Suprapubic skin (tissue), 4 donors: Measurements from ENCODE around the gene STX1B. TPM values are rescaled to one million over a fixed set of nuclear protein-coding genes. Genes with fewer than 3 reads are reported as not detected.

Experiments
- DNase-seq, 2 donors: peaks; one replicate each; pipeline ENCODE4 v3.0.0-alpha.2; 2019; ENCODE audit warnings: low spot score in 2 of 2
- H3K27ac ChIP-seq: fragments of 200-600 bp; sonication (generic); one replicate; pipeline ENCODE4 v1.5.1; 2019
- H3K27me3 ChIP-seq: fragments of 200-600 bp; sonication (generic); one replicate; pipeline ENCODE4 v1.5.1; 2019
- H3K36me3 ChIP-seq: fragments of 200-600 bp; sonication (generic); one replicate; pipeline ENCODE4 v1.5.1; 2019
- H3K4me1 ChIP-seq: fragments of 200-600 bp; sonication (generic); one replicate; pipeline ENCODE4 v1.5.1; 2019
- H3K4me3 ChIP-seq: fragments of 200-600 bp; sonication (generic); one replicate; pipeline ENCODE4 v1.5.1; 2019; ENCODE audit warnings: mild to moderate bottlenecking
- H3K9me3 ChIP-seq: fragments of 200-600 bp; sonication (generic); one replicate; pipeline ENCODE4 v1.5.1; 2019
- CTCF ChIP-seq, 2 donors: fragments of 200-600 bp in 1 of 2; fragments of 450-650 bp in 1 of 2; sonication (generic) in 1 of 2; IDR thresholded peaks; one replicate each; pipeline ENCODE4 v1.5.1; 2016 to 2019; ENCODE audit warnings: antibody characterized with exemption in 2 of 2, mild to moderate bottlenecking in 1 of 2, moderate library complexity in 1 of 2
- EP300 ChIP-seq: sonication (generic); formaldehyde crosslinking; IDR thresholded peaks from one replicate; pipeline ENCODE4 v1.6.1; 2017; ENCODE audit warnings: antibody characterized with exemption
- POLR2A ChIP-seq, 2 donors: fragments of 450-650 bp; IDR thresholded peaks; one replicate each; pipeline ENCODE4 v1.6.1; 2017; ENCODE audit warnings: antibody characterized with exemption in 2 of 2, mild to moderate bottlenecking in 2 of 2, moderate library complexity in 2 of 2
- POLR2AphosphoS5 ChIP-seq, 3 donors: sonication (generic); formaldehyde crosslinking; IDR thresholded peaks; one replicate each; pipeline ENCODE4 v1.6.1; 2017; ENCODE audit warnings: antibody characterized with exemption in 3 of 3
- WGBS: methylation state at CpG from one replicate; pipeline ENCODE4 v1.1.5; 2018; 5-methylcytosine and 5-hydroxymethylcytosine counted together
- total RNA-seq, 4 donors: library from RNA; depleted of rRNA; stranded (reverse); fragments of >200 nt; gene quantifications; one replicate each; pipeline ENCODE4 v1.1.0, GENCODE V29; 2016

Gene STX1B
- total RNA-seq, 4 donors from 2014 or later: 0.55 to 3.5 (median 2.0) TPM

GRCh38 chr16:30972872-30973271 is 37.6 kb downstream of the STX1B start:
- Histone ChIP-seq H3K27me3 (no peaks in the 10 kb centered on the region), H3K36me3 (peaks cover 100% of the 10 kb centered on the region), H3K4me1 (no peaks in the 10 kb centered on the region), H3K27ac (no peak overlapping the region), H3K4me3 (no peak overlapping the region), H3K9me3 (no peaks in the 10 kb centered on the region)
- no peak for DNase-seq
- 82% methylated on average over 7 of the region's 7 CpGs for WGBS
- TF ChIP-seq EP300 (no peak), POLR2AphosphoS5 (IDR thresholded peaks at IDR 0.05) (no peak), CTCF (IDR thresholded peaks at IDR 0.05) (no peak), POLR2A (IDR thresholded peaks at IDR 0.05) (no peak)

- no peak for TF ChIP-seq POLR2AphosphoS5 (IDR thresholded peaks at IDR 0.05)
- TF ChIP-seq EP300: no peak
- TF ChIP-seq POLR2A (IDR thresholded peaks at IDR 0.05): no peak
- TF ChIP-seq CTCF (IDR thresholded peaks at IDR 0.05): no peak
- Histone ChIP-seq H3K36me3 (peaks cover 100% of the 10 kb centered on the region), H3K27ac (no peak overlapping the region), H3K4me1 (no peaks in the 10 kb centered on the region), H3K4me3 (no peak overlapping the region), H3K9me3 (no peaks in the 10 kb centered on the region), H3K27me3 (no peaks in the 10 kb centered on the region)
- WGBS: 94% methylated on average over 14 of the region's 14 CpGs
- DNase-seq: no peak
Measured at GRCh38 chr16:30971298-30971697, 39.1 kb downstream of the STX1B start.

GRCh38 chr16:30969246-30969842 is 41.1 kb downstream of the STX1B start:
- no peak overlapping the region for H3K4me3 ChIP-seq
- no peak for TF ChIP-seq POLR2AphosphoS5 (IDR thresholded peaks at IDR 0.05)
- no peak for TF ChIP-seq EP300
- TF ChIP-seq POLR2A (IDR thresholded peaks at IDR 0.05): no peak
- no peak for TF ChIP-seq CTCF (IDR thresholded peaks at IDR 0.05)
- H3K36me3 ChIP-seq: peaks cover 100% of the 10 kb centered on the region
- 93% methylated on average over 19 of the region's 19 CpGs for WGBS
- no peaks in the 10 kb centered on the region for H3K9me3 ChIP-seq
- H3K27ac ChIP-seq: no peak overlapping the region
- H3K4me1 ChIP-seq: no peaks in the 10 kb centered on the region
- no peak for DNase-seq
- no peaks in the 10 kb centered on the region for H3K27me3 ChIP-seq

GRCh38 chr16:30967795-30968194 is 42.6 kb downstream of the STX1B start:
- no peaks in the 10 kb centered on the region for H3K27me3 ChIP-seq
- H3K4me3 ChIP-seq: no peak overlapping the region
- no peak overlapping the region for H3K27ac ChIP-seq
- DNase-seq: no peak
- peaks cover 100% of the 10 kb centered on the region for H3K36me3 ChIP-seq
- 85% methylated on average over 4 of the region's 4 CpGs for WGBS
- TF ChIP-seq POLR2AphosphoS5 (IDR thresholded peaks at IDR 0.05) (no peak), EP300 (no peak), CTCF (IDR thresholded peaks at IDR 0.05) (no peak), POLR2A (IDR thresholded peaks at IDR 0.05) (no peak)
- no peaks in the 10 kb centered on the region for H3K4me1 ChIP-seq
- no peaks in the 10 kb centered on the region for H3K9me3 ChIP-seq

GRCh38 chr16:30966033-30966619 is 44.3 kb downstream of the STX1B start:
- WGBS: 92% methylated on average over 19 of the region's 19 CpGs
- Histone ChIP-seq H3K4me3 (no peak overlapping the region), H3K27ac (no peak overlapping the region), H3K36me3 (peaks cover 100% of the 10 kb centered on the region), H3K4me1 (no peaks in the 10 kb centered on the region), H3K27me3 (no peaks in the 10 kb centered on the region), H3K9me3 (no peaks in the 10 kb centered on the region)
- DNase-seq: no peak
- TF ChIP-seq CTCF (IDR thresholded peaks at IDR 0.05) (no peak), POLR2A (IDR thresholded peaks at IDR 0.05) (no peak), POLR2AphosphoS5 (IDR thresholded peaks at IDR 0.05) (no peak), EP300 (no peak)
